Tibial nerve (tissue), 4 donors: ENCODE results near the gene TRIM21. TPM values are rescaled to one million over a fixed set of nuclear protein-coding genes. Genes with fewer than 3 reads are reported as not detected.
"Not testable (repeated sequence)": the region's sequence is repeated elsewhere in the genome, so short reads cannot be mapped to it uniquely, and the experiment has no call there.

Experiments used
- DNase-seq, 2 donors: peaks; one replicate each; pipeline ENCODE4 v3.0.0-alpha.2; 2019; ENCODE audit warnings: low spot score in 2 of 2
- H3K27ac ChIP-seq, 4 donors: fragments of 200-600 bp; sonication (generic) in 3 of 4; one replicate each; pipeline ENCODE4 v1.5.1; 2017 to 2019; ENCODE audit warnings: mild to moderate bottlenecking in 1 of 4
- H3K27me3 ChIP-seq, 2 donors: fragments of 200-600 bp; sonication (generic) in 1 of 2; one replicate each; pipeline versions ENCODE4 v1.5.1 to v1.6.0; 2017 to 2019
- H3K36me3 ChIP-seq, 3 donors: fragments of 200-600 bp; sonication (generic); one replicate each; pipeline ENCODE4 v1.5.1; 2018 to 2019
- H3K4me1 ChIP-seq, 4 donors: fragments of 200-600 bp; sonication (generic) in 3 of 4; one replicate each; pipeline ENCODE4 v1.5.1; 2017 to 2019
- H3K4me3 ChIP-seq, 4 donors: fragments of 200-600 bp; sonication (generic) in 3 of 4; one replicate each; pipeline ENCODE4 v1.5.1; 2017 to 2019; ENCODE audit warnings: mild to moderate bottlenecking in 1 of 4, moderate library complexity in 1 of 4
- H3K9me3 ChIP-seq, 4 donors: fragments of 200-600 bp; sonication (generic) in 3 of 4; one replicate each; pipeline ENCODE4 v1.5.1; 2017 to 2019
- EP300 ChIP-seq, 2 donors: sonication (generic); formaldehyde crosslinking; IDR thresholded peaks; one replicate each; pipeline ENCODE4 v1.6.1; 2017; ENCODE audit warnings: antibody characterized with exemption in 2 of 2, mild to moderate bottlenecking in 1 of 2
- POLR2A ChIP-seq, 2 donors: fragments of 450-650 bp; IDR thresholded peaks; one replicate each; pipeline ENCODE4 v1.6.1; 2017; ENCODE audit warnings: antibody characterized with exemption in 2 of 2, mild to moderate bottlenecking in 2 of 2, moderate library complexity in 2 of 2
- WGBS, 2 donors: methylation state at CpG; one replicate each; pipeline ENCODE4 v1.1.5; 2018; 5-methylcytosine and 5-hydroxymethylcytosine counted together
- total RNA-seq, 4 donors: library from RNA; depleted of rRNA; stranded (reverse); fragments of >200 nt; gene quantifications; one replicate each; pipeline ENCODE4 v1.1.0, GENCODE V29; 2016
- TF ChIP-seq, protein P1 (sequence below), 5 experiments: fragments of 200-600 bp in 3 of 5; fragments of 450-650 bp in 2 of 5; sonication (generic) in 3 of 5; IDR thresholded peaks; one replicate each; pipeline ENCODE4 v1.5.1; 2016 to 2019; ENCODE audit warnings: antibody characterized with exemption in 5 of 5, mild to moderate bottlenecking in 3 of 5, moderate library complexity in 2 of 5

The TRIM21 gene
- total RNA-seq, 4 donors from 2014 or later = 11.1 to 18.6 (median 13.5) TPM

GRCh38 chr11:4385978-4386740 lies 7.3 kb downstream of the TRIM21 start:
- H3K36me3 ChIP-seq = peaks cover 0 to 86% (median 20%) of the 10 kb centered on the region in 3 donors
- TF ChIP-seq POLR2A (IDR thresholded peaks at IDR 0.05) (no peak), EP300 (IDR thresholded peaks at IDR 0.05) (no peak)
- TF ChIP-seq, protein P1, sequence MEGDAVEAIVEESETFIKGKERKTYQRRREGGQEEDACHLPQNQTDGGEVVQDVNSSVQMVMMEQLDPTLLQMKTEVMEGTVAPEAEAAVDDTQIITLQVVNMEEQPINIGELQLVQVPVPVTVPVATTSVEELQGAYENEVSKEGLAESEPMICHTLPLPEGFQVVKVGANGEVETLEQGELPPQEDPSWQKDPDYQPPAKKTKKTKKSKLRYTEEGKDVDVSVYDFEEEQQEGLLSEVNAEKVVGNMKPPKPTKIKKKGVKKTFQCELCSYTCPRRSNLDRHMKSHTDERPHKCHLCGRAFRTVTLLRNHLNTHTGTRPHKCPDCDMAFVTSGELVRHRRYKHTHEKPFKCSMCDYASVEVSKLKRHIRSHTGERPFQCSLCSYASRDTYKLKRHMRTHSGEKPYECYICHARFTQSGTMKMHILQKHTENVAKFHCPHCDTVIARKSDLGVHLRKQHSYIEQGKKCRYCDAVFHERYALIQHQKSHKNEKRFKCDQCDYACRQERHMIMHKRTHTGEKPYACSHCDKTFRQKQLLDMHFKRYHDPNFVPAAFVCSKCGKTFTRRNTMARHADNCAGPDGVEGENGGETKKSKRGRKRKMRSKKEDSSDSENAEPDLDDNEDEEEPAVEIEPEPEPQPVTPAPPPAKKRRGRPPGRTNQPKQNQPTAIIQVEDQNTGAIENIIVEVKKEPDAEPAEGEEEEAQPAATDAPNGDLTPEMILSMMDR (IDR thresholded peaks at IDR 0.05) = no peak
- no peak overlapping the region for H3K4me3 ChIP-seq
- no peak overlapping the region for H3K27ac ChIP-seq
- no peaks in the 10 kb centered on the region for H3K9me3 ChIP-seq
- WGBS, 2 donors = 93 to 94% methylated on average over 3 of the region's 3 CpGs
- no peaks in the 10 kb centered on the region for H3K27me3 ChIP-seq
- H3K4me1 ChIP-seq = no peaks in the 10 kb centered on the region
- DNase-seq = no peak

GRCh38 chr11:4381901-4382300 lies 11.6 kb downstream of the TRIM21 start:
- TF ChIP-seq POLR2A (IDR thresholded peaks at IDR 0.05) (no peak), EP300 (IDR thresholded peaks at IDR 0.05) (no peak)
- TF ChIP-seq, protein P1 (IDR thresholded peaks at IDR 0.05) = no peak
- no peak for DNase-seq

GRCh38 chr11:4375431-4376140 lies 17.9 kb downstream of the TRIM21 start:
- 72 to 79% methylated on average over 5 of the region's 5 CpGs for WGBS, 2 donors

More at GRCh38 chr11:4381901-4382300, 11.6 kb downstream of the TRIM21 start:
- no peaks in the 10 kb centered on the region for H3K9me3 ChIP-seq
- peaks cover 0 to 51% (median 10%) of the 10 kb centered on the region in 3 donors for H3K36me3 ChIP-seq
- no peaks in the 10 kb centered on the region for H3K27me3 ChIP-seq
- no peak overlapping the region for H3K27ac ChIP-seq
- WGBS, 2 donors = 94 to 96% methylated on average over 2 of the region's 2 CpGs
- no peak overlapping the region for H3K4me3 ChIP-seq
- H3K4me1 ChIP-seq = no peaks in the 10 kb centered on the region

GRCh38 chr11:4370166-4370565 lies 23.3 kb downstream of the TRIM21 start:
- Histone ChIP-seq H3K9me3 (no peaks in the 10 kb centered on the region), H3K4me1 (no peaks in the 10 kb centered on the region), H3K27ac (no peak overlapping the region), H3K27me3 (no peaks in the 10 kb centered on the region), H3K4me3 (no peak overlapping the region), H3K36me3 (no peaks in the 10 kb centered on the region)
- WGBS, 2 donors = 57 to 72% methylated on average over 3 of the region's 3 CpGs
- no peak for DNase-seq
- TF ChIP-seq EP300 (IDR thresholded peaks at IDR 0.05) (no peak), POLR2A (IDR thresholded peaks at IDR 0.05) (no peak)
- TF ChIP-seq, protein P1 (IDR thresholded peaks at IDR 0.05) = no peak

More at GRCh38 chr11:4375431-4376140, 17.9 kb downstream of the TRIM21 start:
- DNase-seq = no peak
- TF ChIP-seq POLR2A (IDR thresholded peaks at IDR 0.05) (no peak), EP300 (IDR thresholded peaks at IDR 0.05) (no peak)
- TF ChIP-seq, protein P1 (IDR thresholded peaks at IDR 0.05) = no peak
- Histone ChIP-seq H3K36me3 (no peaks in the 10 kb centered on the region), H3K4me3 (no peak overlapping the region), H3K27me3 (no peaks in the 10 kb centered on the region), H3K27ac (no peak overlapping the region), H3K4me1 (no peaks in the 10 kb centered on the region), H3K9me3 (no peaks in the 10 kb centered on the region)

- Histone ChIP-seq H3K4me3 (no peak within 1 kb of the TSS), H3K9me3 (no peaks in the 10 kb centered on the region), H3K4me1 (no peaks in the 10 kb centered on the region), H3K27me3 (no peaks in the 10 kb centered on the region), H3K36me3 (no peaks in the 10 kb centered on the region), H3K27ac (no peak within 1 kb of the TSS)
- no peak for DNase-seq
- WGBS, 2 donors = 91 to 97% methylated on average over 4 of the region's 4 CpGs
- TF ChIP-seq POLR2A (IDR thresholded peaks at IDR 0.05) (no peak), EP300 (IDR thresholded peaks at IDR 0.05) (no peak)
Observed at GRCh38 chr11:4368286-4368685, 25.2 kb downstream of the TRIM21 start, which contains the start of gene OR52B4. OR52B4 (minus strand) TSS chr11:4368386; CDS start chr11:4368295, 91 bp downstream.

DNA sequence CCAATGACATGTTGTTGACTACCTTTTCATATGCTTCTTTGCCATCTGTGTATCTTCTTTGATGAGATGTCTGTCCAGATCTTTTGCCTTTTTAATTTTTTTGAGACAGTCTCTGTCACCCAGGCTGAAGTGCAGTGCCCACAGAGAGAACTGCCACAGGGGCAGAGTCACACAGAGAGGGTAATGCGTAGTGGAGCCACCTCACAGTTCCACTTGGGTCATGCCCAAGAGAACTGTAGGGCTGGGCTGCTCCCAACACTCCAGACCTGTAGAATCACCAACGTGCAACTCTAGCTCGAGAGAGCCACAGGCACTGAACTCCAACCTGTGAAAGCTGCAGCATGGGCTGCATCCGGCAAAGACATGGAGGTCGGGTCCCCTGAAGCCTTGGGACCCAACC lies 45.4 kb downstream of the TRIM21 start:
- H3K4me1 ChIP-seq, H3K4me3 ChIP-seq, H3K27me3 ChIP-seq, H3K36me3 ChIP-seq, H3K9me3 ChIP-seq, DNase-seq, H3K27ac ChIP-seq: not testable (repeated sequence)
- 90% methylated on average over 2 of the region's 5 CpGs; no CpG with 5 or more reads in 1 of the 2 donors for WGBS, 2 donors

DNA sequence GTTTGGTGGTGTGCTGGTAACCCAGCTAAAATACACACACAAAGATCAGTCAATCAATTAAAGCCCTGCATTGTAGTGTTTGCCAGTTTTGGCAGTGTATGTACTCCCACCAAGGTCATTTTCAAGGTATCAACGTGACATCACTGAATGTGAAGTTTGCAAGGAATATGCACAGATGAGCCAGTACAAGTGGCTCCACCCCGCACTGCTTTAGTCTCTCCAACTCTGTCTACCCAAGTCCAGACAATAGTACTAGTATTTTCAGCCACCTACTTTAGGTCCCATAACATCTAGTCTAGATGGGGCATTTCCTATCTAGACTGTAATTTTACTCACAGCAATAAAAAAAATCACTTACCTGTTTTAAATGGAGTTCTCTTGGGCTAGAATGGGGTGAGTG lies 48.1 kb downstream of the TRIM21 start:
- not testable (repeated sequence) for DNase-seq, H3K4me3 ChIP-seq, H3K9me3 ChIP-seq

More for the DNA sequence above, 48.1 kb downstream of the TRIM21 start:
- H3K36me3 ChIP-seq, H3K27ac ChIP-seq, H3K27me3 ChIP-seq, H3K4me1 ChIP-seq: not testable (repeated sequence)
- WGBS, 2 donors = 71 to 74% methylated on average over 1 to 2 of the region's 2 CpGs
